ENCODE data around the gene HNRNPK.

Gene HNRNPK

GRCh38 chr9:83978992-83979811 lies 813 bp downstream of the HNRNPK start:
- peaks cover 28% of the 10 kb centered on the region for H3K79me2 ChIP-seq
- peak overlapping the region; percentile 77 for H3K4me2 ChIP-seq (ENCODE audit: low read length)
- H3K27ac ChIP-seq: peak overlapping the region; percentile 100
- H3K4me3 ChIP-seq (ENCODE audit: low read depth, low read length): peak overlapping the region; percentile 96
- H3K9ac ChIP-seq: peak overlapping the region; percentile 92
- no peaks in the 10 kb centered on the region for H3K36me3 ChIP-seq (ENCODE audit: control insufficient read depth, insufficient read depth, low read length)
- H3K9me3 ChIP-seq (ENCODE audit: control insufficient read depth, low read length): no peaks in the 10 kb centered on the region
- H3K27me3 ChIP-seq (ENCODE audit: control insufficient read depth, insufficient read depth, low read length): no peaks in the 10 kb centered on the region
- peak overlapping the region; percentile 94 for H2AFZ ChIP-seq
- peaks cover 3% of the 10 kb centered on the region for H3K4me1 ChIP-seq
- TF ChIP-seq CTCF (IDR thresholded peaks at IDR 0.05): no peak

GRCh38 chr9:83977196-83977595 lies 2.8 kb downstream of the HNRNPK start:
- Histone ChIP-seq H2AFZ (no peak overlapping the region), H3K79me2 (peaks cover 28% of the 10 kb centered on the region), H3K4me2 (ENCODE audit: low read length) (peak overlapping the region; percentile 77), H3K4me3 (ENCODE audit: low read depth, low read length) (peak overlapping the region; percentile 96), H3K36me3 (ENCODE audit: control insufficient read depth, insufficient read depth, low read length) (no peaks in the 10 kb centered on the region), H3K27me3 (ENCODE audit: control insufficient read depth, insufficient read depth, low read length) (no peaks in the 10 kb centered on the region), H3K27ac (no peak overlapping the region), H3K4me1 (peaks cover 3% of the 10 kb centered on the region), H3K9me3 (ENCODE audit: control insufficient read depth, low read length) (no peaks in the 10 kb centered on the region), H3K9ac (no peak overlapping the region)
- TF ChIP-seq CTCF (IDR thresholded peaks at IDR 0.05): no peak

- H3K36me3 ChIP-seq (ENCODE audit: control insufficient read depth, insufficient read depth, low read length): no peaks in the 10 kb centered on the region
- H2AFZ ChIP-seq: no peak overlapping the region
- no peak overlapping the region for H3K27ac ChIP-seq
- H3K9me3 ChIP-seq (ENCODE audit: control insufficient read depth, low read length): no peaks in the 10 kb centered on the region
- H3K4me2 ChIP-seq (ENCODE audit: low read length): no peak overlapping the region
- no peak for TF ChIP-seq CTCF (IDR thresholded peaks at IDR 0.05)
- H3K4me3 ChIP-seq (ENCODE audit: low read depth, low read length): no peak overlapping the region
- peaks cover 28% of the 10 kb centered on the region for H3K79me2 ChIP-seq
- no peaks in the 10 kb centered on the region for H3K27me3 ChIP-seq (ENCODE audit: control insufficient read depth, insufficient read depth, low read length)
- H3K4me1 ChIP-seq: peaks cover 3% of the 10 kb centered on the region
- no peak overlapping the region for H3K9ac ChIP-seq
Observed at GRCh38 chr9:83976372-83976771, 3.6 kb downstream of the HNRNPK start.

GRCh38 chr9:83975300-83975699 lies 4.7 kb downstream of the HNRNPK start:
- no peak overlapping the region for H3K4me2 ChIP-seq (ENCODE audit: low read length)
- H3K4me1 ChIP-seq: peaks cover 3% of the 10 kb centered on the region
- H2AFZ ChIP-seq: no peak overlapping the region
- no peaks in the 10 kb centered on the region for H3K36me3 ChIP-seq (ENCODE audit: control insufficient read depth, insufficient read depth, low read length)
- H3K9me3 ChIP-seq (ENCODE audit: control insufficient read depth, low read length): no peaks in the 10 kb centered on the region
- H3K4me3 ChIP-seq (ENCODE audit: low read depth, low read length): no peak overlapping the region
- no peak overlapping the region for H3K9ac ChIP-seq
- H3K27me3 ChIP-seq (ENCODE audit: control insufficient read depth, insufficient read depth, low read length): no peaks in the 10 kb centered on the region
- peaks cover 28% of the 10 kb centered on the region for H3K79me2 ChIP-seq
- H3K27ac ChIP-seq: no peak overlapping the region
- TF ChIP-seq CTCF (IDR thresholded peaks at IDR 0.05): no peak

- H3K27ac ChIP-seq: no peak overlapping the region
- TF ChIP-seq CTCF (IDR thresholded peaks at IDR 0.05): no peak
- H3K36me3 ChIP-seq (ENCODE audit: control insufficient read depth, insufficient read depth, low read length): no peaks in the 10 kb centered on the region
- no peaks in the 10 kb centered on the region for H3K9me3 ChIP-seq (ENCODE audit: control insufficient read depth, low read length)
- H3K4me2 ChIP-seq (ENCODE audit: low read length): no peak overlapping the region
- no peak overlapping the region for H3K4me3 ChIP-seq (ENCODE audit: low read depth, low read length)
- no peaks in the 10 kb centered on the region for H3K27me3 ChIP-seq (ENCODE audit: control insufficient read depth, insufficient read depth, low read length)
- no peak overlapping the region for H2AFZ ChIP-seq
- H3K9ac ChIP-seq: no peak overlapping the region
- peaks cover 12% of the 10 kb centered on the region for H3K79me2 ChIP-seq
- H3K4me1 ChIP-seq: peaks cover 3% of the 10 kb centered on the region
Observed at GRCh38 chr9:83972286-83972685, 7.7 kb downstream of the HNRNPK start.

Data from parathyroid adenoma (tissue), 2 donors.